HEK293 (cell line): ENCODE measurements around the gene EME2.
A peak's percentile ranks its signal among the peaks of the same experiment; 100 is the strongest.

Experiments used
- CTCF ChIA-PET: fragments of 350-600 bp; formaldehyde crosslinking; extraction: SDS; loops from one replicate; lab custom pipeline; 2021; ENCODE audit warnings: antibody characterized with exemption; lab: Yijun Ruan, JAX
- POLR2A ChIA-PET: fragments of 300-600 bp; formaldehyde crosslinking; extraction: SDS; loops from one replicate; lab custom pipeline; 2020; ENCODE audit warnings: antibody characterized with exemption, inconsistent platforms; lab: Yijun Ruan, JAX
- H3K27ac ChIP-seq: fragments of 200-500 bp; sonication (Bioruptor generic); 2 replicates; pipeline ENCODE4 v1.5.1; 2014; ENCODE audit warnings: low read depth, low read length, control low read depth, inconsistent platforms; ENCODE audit errors: extremely low read depth
- H3K36me3 ChIP-seq, 2 experiments: fragments of 200-500 bp in 1 of 2; sonication (Bioruptor generic) in 1 of 2; 1 replicate in 1 of 2; 2 replicates in 1 of 2; pipeline ENCODE4 v1.5.1; 2014 to 2017; ENCODE audit warnings: inconsistent platforms in 2 of 2, low read length in 2 of 2; ENCODE audit not compliant: control insufficient read depth in 2 of 2, insufficient read depth in 1 of 2
- H3K4me1 ChIP-seq: fragments of 200-500 bp; sonication (Bioruptor generic); 2 replicates; pipeline ENCODE4 v1.5.1; 2014; ENCODE audit warnings: mild to moderate bottlenecking, low read length, inconsistent platforms; ENCODE audit not compliant: control insufficient read depth, insufficient read depth
- H3K4me3 ChIP-seq: 2 replicates; pipeline ENCODE4 v1.5.1; 2011; ENCODE audit warnings: low read depth, mild to moderate bottlenecking, control low read depth, low read length, moderate library complexity
- H3K9me3 ChIP-seq: fragments of 200-500 bp; sonication (Bioruptor generic); 2 replicates; pipeline ENCODE4 v1.5.1; 2014; ENCODE audit warnings: low read depth, low read length, inconsistent platforms; ENCODE audit not compliant: control insufficient read depth, insufficient read depth
- KLF1 ChIP-seq: fragments of 450-650 bp; formaldehyde crosslinking; IDR thresholded peaks from 2 replicates; pipeline ENCODE4 v1.5.1; 2016; ENCODE audit warnings: missing biosample characterization, missing genetic modification characterization
- KLF8 ChIP-seq: fragments of 450-650 bp; formaldehyde crosslinking; IDR thresholded peaks from 2 replicates; pipeline ENCODE4 v1.5.1; 2016; ENCODE audit warnings: missing biosample characterization, missing genetic modification characterization
- OSR2 ChIP-seq: fragments of 450-650 bp; formaldehyde crosslinking; IDR thresholded peaks from 2 replicates; pipeline ENCODE4 v1.5.1; 2016; ENCODE audit warnings: missing biosample characterization, missing genetic modification characterization
- REPIN1 ChIP-seq: fragments of 450-650 bp; formaldehyde crosslinking; IDR thresholded peaks from 2 replicates; pipeline ENCODE4 v1.5.1; 2017; ENCODE audit warnings: missing biosample characterization, missing genetic modification characterization, low read depth
- ZIC2 ChIP-seq: fragments of 450-650 bp; formaldehyde crosslinking; IDR thresholded peaks from 2 replicates; pipeline ENCODE4 v1.5.1; 2016; ENCODE audit warnings: missing biosample characterization, missing genetic modification characterization
- ZNF132 ChIP-seq: fragments of 450-650 bp; formaldehyde crosslinking; IDR thresholded peaks from 2 replicates; pipeline ENCODE4 v1.5.1; 2017; ENCODE audit warnings: missing biosample characterization, missing genetic modification characterization, borderline replicate concordance
- ZNF133 ChIP-seq: fragments of 450-650 bp; formaldehyde crosslinking; IDR thresholded peaks from 2 replicates; pipeline ENCODE4 v1.5.1; 2016; ENCODE audit warnings: missing biosample characterization, missing genetic modification characterization
- ZNF248 ChIP-seq: fragments of 450-650 bp; formaldehyde crosslinking; IDR thresholded peaks from 2 replicates; pipeline ENCODE4 v1.5.1; 2017; ENCODE audit warnings: missing biosample characterization, missing genetic modification characterization
- ZNF280C ChIP-seq: fragments of 450-650 bp; formaldehyde crosslinking; IDR thresholded peaks from 2 replicates; pipeline ENCODE4 v1.5.1; 2016; ENCODE audit warnings: missing biosample characterization, missing genetic modification characterization
- ZNF335 ChIP-seq: fragments of 450-650 bp; formaldehyde crosslinking; conservative IDR thresholded peaks from 2 replicates; pipeline ENCODE4 v1.5.1; 2016; ENCODE audit warnings: missing biosample characterization, missing genetic modification characterization
- ZNF341 ChIP-seq: fragments of 450-650 bp; formaldehyde crosslinking; IDR thresholded peaks from 2 replicates; pipeline ENCODE4; 2016; ENCODE audit warnings: low read depth, missing biosample characterization, missing genetic modification characterization
- ZNF48 ChIP-seq: fragments of 450-650 bp; formaldehyde crosslinking; IDR thresholded peaks from 2 replicates; pipeline ENCODE4 v1.5.1; 2016; ENCODE audit warnings: missing biosample characterization, missing genetic modification characterization
- ZNF510 ChIP-seq: fragments of 450-650 bp; formaldehyde crosslinking; IDR thresholded peaks from 2 replicates; pipeline ENCODE4 v1.5.1; 2018; ENCODE audit warnings: mild to moderate bottlenecking, missing genetic modification characterization, missing biosample characterization; ENCODE audit not compliant: insufficient replicate concordance
- ZNF549 ChIP-seq: fragments of 450-650 bp; IDR thresholded peaks from 2 replicates; pipeline ENCODE4 v1.5.1; 2018; ENCODE audit warnings: missing biosample characterization, missing genetic modification characterization, mild to moderate bottlenecking, inconsistent platforms, moderate library complexity
- ZNF645 ChIP-seq: fragments of 450-650 bp; formaldehyde crosslinking; IDR thresholded peaks from 2 replicates; pipeline ENCODE4; 2016; ENCODE audit warnings: missing biosample characterization, missing genetic modification characterization
- ZNF654 ChIP-seq: fragments of 450-650 bp; formaldehyde crosslinking; IDR thresholded peaks from 2 replicates; pipeline ENCODE4 v1.5.1; 2016; ENCODE audit warnings: low read depth, missing biosample characterization, missing genetic modification characterization
- ZNF660 ChIP-seq: fragments of 450-650 bp; IDR thresholded peaks from 2 replicates; pipeline ENCODE4 v1.5.1; 2018; ENCODE audit warnings: missing biosample characterization, mild to moderate bottlenecking, missing genetic modification characterization
- ZNF664 ChIP-seq: fragments of 450-650 bp; formaldehyde crosslinking; IDR thresholded peaks from 2 replicates; pipeline ENCODE4 v1.5.1; 2016; ENCODE audit warnings: missing biosample characterization, missing genetic modification characterization
- ZSCAN18 ChIP-seq: fragments of 450-650 bp; formaldehyde crosslinking; IDR thresholded peaks from 2 replicates; pipeline ENCODE4 v1.5.1; 2016; ENCODE audit warnings: missing biosample characterization, missing genetic modification characterization
- ZSCAN30 ChIP-seq: fragments of 450-650 bp; IDR thresholded peaks from 2 replicates; pipeline ENCODE4 v1.5.1; 2018; ENCODE audit warnings: missing biosample characterization, mild to moderate bottlenecking, missing genetic modification characterization, moderate library complexity
- ZXDB ChIP-seq: fragments of 450-650 bp; formaldehyde crosslinking; IDR thresholded peaks from 2 replicates; pipeline ENCODE4 v1.5.1; 2016; ENCODE audit warnings: missing biosample characterization, missing genetic modification characterization

The EME2 gene

GRCh38 chr16:1820096-1820945 lies 47.7 kb downstream of the EME2 start:
- CTCF ChIA-PET, result no interaction called here
- no peaks in the 10 kb centered on the region for H3K9me3 ChIP-seq
- peaks cover 0 to 62% of the 10 kb centered on the region in 2 experiments; a peak in 2 of 3 replicates for H3K36me3 ChIP-seq
- H3K4me1 ChIP-seq, result no peaks in the 10 kb centered on the region
- TF ChIP-seq ZSCAN18 (tag by site-specific recombination) (no peak), ZNF660 (tag by site-specific recombination) (no peak), ZNF664 (tag by site-specific recombination) (no peak), KLF8 (tag by site-specific recombination) (peak; percentile 36; the same call in 1 of the 2 replicates), KLF1 (tag by site-specific recombination) (peak; percentile 100), ZNF48 (tag by site-specific recombination) (no peak), ZXDB (tag by site-specific recombination) (no peak), ZNF510 (tag by site-specific recombination) (no peak)
- TF ChIP-seq, all 188 proteins: peak for 2
- no peak overlapping the region for H3K27ac ChIP-seq
- no peak overlapping the region for H3K4me3 ChIP-seq
- POLR2A ChIA-PET, result interaction anchor here (1.6 kb wide), 1 partner anchor 27 kb away, joined by 4 read pairs; the partner anchor contains the start of gene IGFALS

GRCh38 chr16:1820946-1821290 lies 48.3 kb downstream of the EME2 start:
- H3K4me3 ChIP-seq, result no peak overlapping the region
- TF ChIP-seq REPIN1 (tag by site-specific recombination) (no peak), ZNF335 (tag by site-specific recombination) (no peak), ZIC2 (tag by site-specific recombination) (no peak), ZNF654 (tag by site-specific recombination) (no peak), ZNF280C (no peak), ZNF341 (tag by site-specific recombination) (no peak), ZNF549 (no peak), ZNF133 (no peak), ZSCAN30 (tag by site-specific recombination) (no peak), OSR2 (tag by site-specific recombination) (no peak), ZNF645 (tag by site-specific recombination) (no peak), ZNF248 (tag by site-specific recombination) (no peak), ZNF132 (tag by site-specific recombination) (no peak)
- H3K27ac ChIP-seq, result no peak overlapping the region
- no peaks in the 10 kb centered on the region for H3K9me3 ChIP-seq
- peaks cover 0 to 60% of the 10 kb centered on the region in 2 experiments; a peak in 2 of 3 replicates for H3K36me3 ChIP-seq
- ChIA-PET CTCF (no interaction called here), POLR2A (interaction anchor here (1.6 kb wide), 1 partner anchor 28 kb away, joined by 4 read pairs; the partner anchor contains the start of gene IGFALS)
- no peaks in the 10 kb centered on the region for H3K4me1 ChIP-seq
